Vagina (tissue), 2 donors: ENCODE data around the gene FN1.

Experiments used
- CTCF ChIP-seq, 3 experiments: fragments of 450-650 bp in 2 of 3; fragments of 200-600 bp in 1 of 3; sonication (generic) in 1 of 3; IDR thresholded peaks; one replicate each; pipeline ENCODE4 v1.5.1; 2017 to 2019; ENCODE audit warnings: antibody characterized with exemption in 3 of 3, mild to moderate bottlenecking in 2 of 3, moderate library complexity in 2 of 3
- POLR2A ChIP-seq, 2 donors: fragments of 450-650 bp; IDR thresholded peaks; one replicate each; pipeline ENCODE4 v1.6.1; 2017; ENCODE audit warnings: antibody characterized with exemption in 2 of 2, mild to moderate bottlenecking in 2 of 2, moderate library complexity in 2 of 2
- POLR2AphosphoS5 ChIP-seq, 2 donors: sonication (generic); formaldehyde crosslinking; IDR thresholded peaks; one replicate each; pipeline ENCODE4 v1.9.0; 2017; ENCODE audit warnings: antibody characterized with exemption in 2 of 2, mild to moderate bottlenecking in 2 of 2, low read depth in 1 of 2; ENCODE audit not compliant: insufficient read depth in 1 of 2

- TF ChIP-seq POLR2A (IDR thresholded peaks at IDR 0.05) (no peak), CTCF (IDR thresholded peaks at IDR 0.05) (no peak), POLR2AphosphoS5 (IDR thresholded peaks at IDR 0.05; ENCODE audit: insufficient read depth in 1 of 2, low read depth in 1 of 2) (no peak)
Observed at GRCh38 chr2:215382011-215382410, 53.9 kb downstream of the FN1 start.
